A673 (cell line): ENCODE measurements around the gene NLRC5. TPM values are rescaled to one million over a fixed set of nuclear protein-coding genes. Genes with fewer than 3 reads are reported as not detected.

Experiments used
- BruUV-seq: library from RNA; stranded (reverse); fragments of 400-500 nt; replicated peaks from 2 replicates; lab custom pipeline; 2021; lab: Mats Ljungman, UMichigan
- CTCF ChIA-PET: fragments of 300-600 bp; sonication (Branson Sonifier 250); formaldehyde crosslinking; loops from one replicate; lab custom pipeline; 2022; ENCODE audit warnings: antibody characterized with exemption; lab: Charles Lee
- POLR2A ChIA-PET: fragments of 300-600 bp; sonication (Branson Sonifier 250); formaldehyde crosslinking; loops from one replicate; lab custom pipeline; 2022; ENCODE audit warnings: antibody characterized with exemption; ENCODE audit not compliant: low non-redundant PET; lab: Charles Lee
- DNase-seq: peaks from one replicate; pipeline ENCODE4 v3.0.0-alpha.2; 2015; ENCODE audit warnings: low spot score
- H3K27ac ChIP-seq: fragments of 200-600 bp; sonication (generic); 2 replicates; pipeline ENCODE4 v1.5.1; 2016; ENCODE audit warnings: mixed run types, low read depth, mild to moderate bottlenecking, mixed read lengths, antibody characterized with exemption, low read length; ENCODE audit not compliant: poor library complexity, severe bottlenecking
- H3K27me3 ChIP-seq: fragments of 200-600 bp; sonication (generic); replicated peaks from 2 replicates; pipeline ENCODE4 v1.6.1; 2017; ENCODE audit warnings: mixed run types, low read depth, mild to moderate bottlenecking, mixed read lengths, antibody characterized with exemption, low read length; ENCODE audit not compliant: insufficient read depth, poor library complexity
- H3K36me3 ChIP-seq: fragments of 200-600 bp; sonication (generic); 2 replicates; pipeline ENCODE4 v1.6.1; 2016; ENCODE audit warnings: mixed run types, mild to moderate bottlenecking, mixed read lengths, antibody characterized with exemption, low read length; ENCODE audit not compliant: insufficient read depth, poor library complexity, severe bottlenecking
- H3K4me1 ChIP-seq: fragments of 200-600 bp; sonication (generic); 2 replicates; pipeline ENCODE4 v1.6.1; 2017; ENCODE audit warnings: mixed run types, mild to moderate bottlenecking, mixed read lengths, antibody characterized with exemption, low read length; ENCODE audit not compliant: insufficient read depth, poor library complexity, severe bottlenecking
- H3K4me3 ChIP-seq: fragments of 200-600 bp; sonication (generic); 2 replicates; pipeline ENCODE4 v1.5.1; 2016; ENCODE audit warnings: low read depth, mixed run types, mild to moderate bottlenecking, mixed read lengths, low read length; ENCODE audit not compliant: poor library complexity, severe bottlenecking
- H3K9me3 ChIP-seq: fragments of 200-600 bp; sonication (generic); 2 replicates; pipeline ENCODE4 v1.6.1; 2016; ENCODE audit warnings: mixed run types, low read depth, mild to moderate bottlenecking, mixed read lengths, antibody characterized with exemption, low read length; ENCODE audit not compliant: poor library complexity, severe bottlenecking
- EZH2 ChIP-seq: fragments of 200-600 bp; sonication (generic); IDR thresholded peaks from 2 replicates; pipeline ENCODE4 v1.6.1; 2017; ENCODE audit warnings: borderline replicate concordance, low read depth, mild to moderate bottlenecking, mixed read lengths, antibody characterized with exemption, low read length; ENCODE audit not compliant: poor library complexity, severe bottlenecking
- intact Hi-C: fragments of 100-400 bp; cut with micrococcal nuclease; formaldehyde crosslinking; loops from one replicate; pipeline ENCODE4 v1.10.0; 2022; ENCODE audit not compliant: unreplicated experiment
- total RNA-seq: library from RNA; stranded (reverse); gene quantifications from 2 replicates; pipeline ENCODE4 v1.2.3, GENCODE V29; 2021
- TF ChIP-seq, protein P1 (sequence below): fragments of 300-800, 200-600 bp; sonication (generic); conservative IDR thresholded peaks from 2 replicates; pipeline ENCODE4 v1.5.1; 2017; ENCODE audit warnings: low read depth, mild to moderate bottlenecking, antibody characterized with exemption, low read length, moderate library complexity, mixed read lengths

The NLRC5 gene
- total RNA-seq, 1 experiment from 2014 or later = 13.1 TPM

DNA sequence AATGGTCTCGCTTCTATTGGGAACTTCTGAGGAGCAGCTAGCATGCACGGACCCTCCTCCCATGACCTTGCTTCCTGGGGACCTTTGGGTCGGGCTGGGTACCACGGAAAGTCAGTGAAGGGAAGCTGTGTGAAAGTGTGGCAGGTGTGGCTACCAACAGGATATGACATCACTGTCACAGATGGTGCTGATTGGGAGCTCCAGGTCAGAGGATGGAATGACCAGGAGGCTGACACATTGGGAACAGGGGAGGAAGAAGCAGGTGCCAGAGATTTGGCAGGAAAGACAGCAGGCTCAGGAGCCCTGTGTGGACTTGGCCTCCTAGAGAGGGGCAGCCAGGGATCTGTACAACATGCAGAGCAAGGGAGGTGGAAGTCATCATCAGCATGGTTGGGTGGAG is 137.1 kb downstream of the NLRC5 start:
- no peaks in the 10 kb centered on the region for H3K36me3 ChIP-seq
- no peaks in the 10 kb centered on the region for H3K27me3 ChIP-seq
- H3K4me3 ChIP-seq = no peak overlapping the region
- BruUV-seq = no TSS peak
- H3K27ac ChIP-seq = no peak overlapping the region
- no peak for TF ChIP-seq EZH2
- TF ChIP-seq, protein P1, sequence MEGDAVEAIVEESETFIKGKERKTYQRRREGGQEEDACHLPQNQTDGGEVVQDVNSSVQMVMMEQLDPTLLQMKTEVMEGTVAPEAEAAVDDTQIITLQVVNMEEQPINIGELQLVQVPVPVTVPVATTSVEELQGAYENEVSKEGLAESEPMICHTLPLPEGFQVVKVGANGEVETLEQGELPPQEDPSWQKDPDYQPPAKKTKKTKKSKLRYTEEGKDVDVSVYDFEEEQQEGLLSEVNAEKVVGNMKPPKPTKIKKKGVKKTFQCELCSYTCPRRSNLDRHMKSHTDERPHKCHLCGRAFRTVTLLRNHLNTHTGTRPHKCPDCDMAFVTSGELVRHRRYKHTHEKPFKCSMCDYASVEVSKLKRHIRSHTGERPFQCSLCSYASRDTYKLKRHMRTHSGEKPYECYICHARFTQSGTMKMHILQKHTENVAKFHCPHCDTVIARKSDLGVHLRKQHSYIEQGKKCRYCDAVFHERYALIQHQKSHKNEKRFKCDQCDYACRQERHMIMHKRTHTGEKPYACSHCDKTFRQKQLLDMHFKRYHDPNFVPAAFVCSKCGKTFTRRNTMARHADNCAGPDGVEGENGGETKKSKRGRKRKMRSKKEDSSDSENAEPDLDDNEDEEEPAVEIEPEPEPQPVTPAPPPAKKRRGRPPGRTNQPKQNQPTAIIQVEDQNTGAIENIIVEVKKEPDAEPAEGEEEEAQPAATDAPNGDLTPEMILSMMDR = no peak
- ChIA-PET POLR2A (no interaction called here), CTCF (no interaction called here)
- H3K9me3 ChIP-seq = no peaks in the 10 kb centered on the region
- intact Hi-C loops = no loop called here
- no peaks in the 10 kb centered on the region for H3K4me1 ChIP-seq
- no peak for DNase-seq

DNA sequence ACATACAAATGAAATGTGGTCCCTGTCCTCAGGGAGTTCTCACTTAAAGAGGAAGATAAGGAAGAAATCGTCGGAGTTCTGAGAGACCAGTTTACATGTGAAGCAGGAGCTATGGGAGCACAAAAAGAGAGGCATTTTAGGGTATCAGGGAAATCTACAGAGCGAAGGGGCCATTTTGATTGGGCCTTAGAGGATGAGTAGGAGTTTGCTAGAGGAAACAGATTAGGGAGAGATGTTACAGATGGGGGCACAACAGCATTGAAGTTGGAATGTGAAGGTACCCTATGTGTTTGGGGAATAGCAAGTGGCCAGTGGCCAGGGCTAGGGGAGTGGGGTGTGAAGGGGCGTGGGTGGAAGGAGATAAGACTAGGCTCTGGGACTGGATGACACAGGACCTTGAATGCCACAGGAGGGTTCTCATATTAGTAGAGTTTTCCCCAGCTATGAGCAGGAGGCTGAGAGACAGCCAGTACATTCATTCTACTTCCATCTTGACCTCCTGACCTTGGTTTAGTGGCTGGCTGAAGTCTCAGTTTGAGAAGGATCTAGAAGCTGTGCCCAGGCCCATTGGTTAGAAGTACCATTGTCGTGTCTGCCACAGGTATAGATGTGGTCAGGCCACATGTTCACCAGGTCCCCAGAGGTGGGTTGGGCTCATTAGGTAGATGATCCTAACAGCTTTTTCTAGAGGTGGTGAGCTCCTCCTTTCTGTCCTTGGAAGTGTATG is 137.8 kb downstream of the NLRC5 start:
- H3K4me1 ChIP-seq = peaks cover under 1% of the 10 kb centered on the region
- intact Hi-C loops = no loop called here
- H3K36me3 ChIP-seq = no peaks in the 10 kb centered on the region
- no TSS peak for BruUV-seq
- no peak for TF ChIP-seq EZH2
- no peak overlapping the region for H3K27ac ChIP-seq
- H3K27me3 ChIP-seq = no peaks in the 10 kb centered on the region
- ChIA-PET CTCF (no interaction called here), POLR2A (interaction anchor here (0.6 kb wide), 1 partner anchor 339 kb away, joined by 3 read pairs; no protein-coding TSS in a partner anchor)
- no peak for DNase-seq
- H3K9me3 ChIP-seq = no peaks in the 10 kb centered on the region
- no peak overlapping the region for H3K4me3 ChIP-seq

DNA sequence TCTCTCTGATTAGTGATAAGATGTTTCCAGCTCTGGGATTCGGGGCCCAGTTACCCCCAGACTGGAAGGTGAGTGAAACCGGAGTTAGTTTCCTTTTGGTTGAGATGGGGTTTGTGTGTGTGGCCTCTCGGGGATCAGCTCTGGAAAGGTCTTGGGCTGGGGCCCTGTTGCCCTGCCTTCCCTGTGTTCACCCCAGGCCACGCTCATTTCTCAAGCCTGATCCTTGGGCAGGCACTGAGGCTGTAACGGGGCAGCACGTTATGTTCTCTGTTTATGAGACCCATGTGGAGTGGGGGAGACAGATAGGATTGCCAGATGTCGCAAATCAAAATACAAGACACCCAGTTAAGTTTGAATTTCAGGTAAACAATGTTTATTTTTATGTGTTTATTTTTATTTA is 138.5 kb downstream of the NLRC5 start:
- no TSS peak for BruUV-seq
- Histone ChIP-seq H3K27me3 (no peaks in the 10 kb centered on the region), H3K27ac (no peak overlapping the region), H3K9me3 (no peaks in the 10 kb centered on the region), H3K4me1 (peaks cover 7% of the 10 kb centered on the region), H3K4me3 (no peak overlapping the region), H3K36me3 (no peaks in the 10 kb centered on the region)
- ChIA-PET POLR2A (no interaction called here), CTCF (no interaction called here)
- no peak for TF ChIP-seq EZH2
- TF ChIP-seq, protein P1 = no peak
- intact Hi-C loops = no loop called here
- no peak for DNase-seq
